GM12878 (cell line): Measurements from ENCODE around the gene PDCD1LG2. TPM values are rescaled to one million over a fixed set of nuclear protein-coding genes. Genes with fewer than 3 reads are reported as not detected.
A peak's percentile ranks its signal among the peaks of the same experiment; 100 is the strongest.

ENCODE experiments used
- ATF3 ChIP-seq: IDR thresholded peaks from 2 replicates; pipeline ENCODE4 v1.6.1; 2011; ENCODE audit warnings: low read depth, mild to moderate bottlenecking, low read length, moderate library complexity, borderline replicate concordance; ENCODE audit errors: extremely low read depth
- BHLHE40 ChIP-seq, 2 experiments: fragments of 450-650 bp in 1 of 2; IDR thresholded peaks; 2 replicates each; pipeline ENCODE4 v1.6.1; 2011 to 2017; ENCODE audit warnings: low read depth in 2 of 2, borderline replicate concordance in 1 of 2, improper control_type of control experiment in 1 of 2, low read length in 1 of 2, mild to moderate bottlenecking in 1 of 2
- CEBPZ ChIP-seq: fragments of 150-350 bp; IDR thresholded peaks from 2 replicates; pipeline ENCODE4 v1.6.1; 2016; ENCODE audit warnings: low read depth, low read length
- CREB1 ChIP-seq: IDR thresholded peaks from 2 replicates; pipeline ENCODE4 v1.6.1; 2012; ENCODE audit warnings: low read depth, mild to moderate bottlenecking, inconsistent platforms
- ELK1 ChIP-seq: IDR thresholded peaks from 2 replicates; pipeline ENCODE4 v1.6.1; 2012; ENCODE audit warnings: low read depth, low read length, improper control_type of control experiment
- EP300 ChIP-seq, 2 experiments: fragments of 150-350 bp in 1 of 2; IDR thresholded peaks; 2 replicates each; pipeline ENCODE4 v1.6.1; 2011 to 2012; ENCODE audit warnings: low read depth in 2 of 2, low read length in 2 of 2, borderline replicate concordance in 1 of 2, improper control_type of control experiment in 1 of 2, inconsistent platforms in 1 of 2; ENCODE audit not compliant: control insufficient read depth in 1 of 2
- ESRRA ChIP-seq: IDR thresholded peaks from 2 replicates; pipeline ENCODE4 v1.6.1; 2012; ENCODE audit warnings: mild to moderate bottlenecking, low read length, improper control_type of control experiment
- ETV6 ChIP-seq, 2 experiments: fragments of 450-650 bp in 1 of 2; IDR thresholded peaks in 1 of 2; conservative IDR thresholded peaks in 1 of 2; 2 replicates each; pipeline ENCODE4 v1.6.1; 2014; ENCODE audit warnings: antibody characterized with exemption in 1 of 2, borderline replicate concordance in 1 of 2, low read depth in 1 of 2, mild to moderate bottlenecking in 1 of 2, moderate library complexity in 1 of 2
- JUND ChIP-seq: IDR thresholded peaks from 2 replicates; pipeline ENCODE4 v1.6.1; 2012; ENCODE audit warnings: low read depth, mild to moderate bottlenecking, low read length, improper control_type of control experiment, moderate library complexity
- KAT2A ChIP-seq: conservative IDR thresholded peaks from 2 replicates; pipeline ENCODE4 v1.6.1; 2011; ENCODE audit warnings: low read depth, low read length; ENCODE audit not compliant: control insufficient read depth
- MAX ChIP-seq: IDR thresholded peaks from 2 replicates; pipeline ENCODE4 v1.6.1; 2012; ENCODE audit warnings: low read depth, low read length, improper control_type of control experiment
- MEF2A ChIP-seq: IDR thresholded peaks from 2 replicates; pipeline ENCODE4 v1.6.1; 2011; ENCODE audit warnings: low read depth, mild to moderate bottlenecking, low read length, moderate library complexity; ENCODE audit not compliant: insufficient read depth
- MXI1 ChIP-seq: fragments of 150-350 bp; IDR thresholded peaks from 2 replicates; pipeline ENCODE4 v1.6.1; 2011; ENCODE audit warnings: low read depth, mild to moderate bottlenecking, inconsistent platforms, low read length, improper control_type of control experiment
- POU2F2 ChIP-seq: IDR thresholded peaks from 3 replicates; pipeline ENCODE4 v1.6.1; 2011; ENCODE audit warnings: low read depth, mild to moderate bottlenecking, low read length, borderline replicate concordance
- RCOR1 ChIP-seq: conservative IDR thresholded peaks from 2 replicates; pipeline ENCODE4 v1.6.1; 2012; ENCODE audit warnings: low read depth, low read length, improper control_type of control experiment
- REST ChIP-seq: IDR thresholded peaks from 2 replicates; pipeline ENCODE4 v1.6.1; 2012; ENCODE audit warnings: mild to moderate bottlenecking, low read depth, low read length
- SUZ12 ChIP-seq: fragments of 200-600 bp; sonication (generic); IDR thresholded peaks from one replicate; pipeline ENCODE4 v1.6.1; 2018; ENCODE audit warnings: antibody characterized with exemption, mild to moderate bottlenecking; ENCODE audit not compliant: unreplicated experiment
- TCF3 ChIP-seq: IDR thresholded peaks from 2 replicates; pipeline ENCODE4 v1.6.1; 2012; ENCODE audit warnings: low read depth, mild to moderate bottlenecking, low read length, borderline replicate concordance; ENCODE audit not compliant: insufficient read depth
- YY1 ChIP-seq: IDR thresholded peaks from 2 replicates; pipeline ENCODE4 v1.6.1; 2011; ENCODE audit warnings: low read depth, mild to moderate bottlenecking, low read length
- ZNF274 ChIP-seq: IDR thresholded peaks from one replicate; pipeline ENCODE4 v1.8.0; 2011; ENCODE audit not compliant: insufficient read length, insufficient read depth
- ZZZ3 ChIP-seq: IDR thresholded peaks from 2 replicates; pipeline ENCODE4 v1.6.1; 2011; ENCODE audit warnings: low read depth; ENCODE audit not compliant: control insufficient read depth, insufficient read length
- polyA plus RNA-seq, 11 experiments: library from polyadenylated mRNA; depleted of rRNA in 4 of 11; unstranded in 6 of 11; stranded (reverse) in 5 of 11; fragments of >200 nt; fragmentation: Nextera tagmentation in 4 of 11; fragmentation: Illumina TruSeq in 1 of 11; extraction: Ambion mirVana in 4 of 11; extraction: Trizol in 1 of 11; gene quantifications; 1 replicate in 1 of 11; 2 replicates in 10 of 11; pipeline versions ENCODE4 v1.2.1 to v1.2.3, GENCODE V29; 2011 to 2016; ENCODE audit warnings: inconsistent platforms in 2 of 11, missing spikeins in 2 of 11, low read depth in 1 of 11
- total RNA-seq, 4 experiments: library from RNA; depleted of rRNA in 3 of 4; stranded (reverse); fragments of >200 nt in 3 of 4; fragmentation: Illumina TruSeq in 1 of 4; extraction: Trizol in 1 of 4; gene quantifications; 2 replicates each; pipeline versions ENCODE4 v1.2.1 to v1.2.3, GENCODE V29; 2013 to 2021

The PDCD1LG2 gene
- total and polyA plus RNA-seq, 10 of the 15 experiments (the other 5 are each of a cell fraction or from before 2014, with no cell fraction given): 1.5 to 37.3 (median 3.0) TPM

- peak; percentile 100 for TF ChIP-seq EP300 (IDR thresholded peaks at IDR 0.05; ENCODE audit: borderline replicate concordance in 1 of 2, control insufficient read depth in 1 of 2, low read depth in 2 of 2, low read length in 2 of 2)
- TF ChIP-seq RCOR1: 0 out of 2 replicates have a peak, but pooled peaks have one; percentile 66
- TF ChIP-seq MXI1: peak; percentile 73; the same call in 1 of the 2 replicates
- no peak for TF ChIP-seq MAX
- TF ChIP-seq TCF3: peak; percentile 59; the same call in 1 of the 2 replicates
- no peak for TF ChIP-seq ZNF274
- TF ChIP-seq POU2F2: peak; percentile 79; the same call in 2 of the 3 replicates
- TF ChIP-seq ETV6 (conservative IDR thresholded peaks at IDR 0.05 in 1 of 2, IDR thresholded peaks at IDR 0.05 in 1 of 2; ENCODE audit: borderline replicate concordance in 1 of 2, low read depth in 1 of 2): peak in 1 of 2 experiments; percentile 69; a peak in 1 of 4 replicates
- TF ChIP-seq ZZZ3: no peak
- TF ChIP-seq KAT2A: no peak
- TF ChIP-seq JUND: no peak
- TF ChIP-seq ESRRA: no peak
- TF ChIP-seq REST: no peak
- TF ChIP-seq ELK1: no peak
- TF ChIP-seq SUZ12: no peak
- no peak for TF ChIP-seq YY1
- peak; percentile 97 to 98 for TF ChIP-seq BHLHE40 (IDR thresholded peaks at IDR 0.05; ENCODE audit: borderline replicate concordance in 1 of 2, low read depth in 2 of 2, low read length in 1 of 2)
- no peak for TF ChIP-seq ATF3
- TF ChIP-seq CREB1: peak; percentile 86
- no peak for TF ChIP-seq CEBPZ
- peak; percentile 85 for TF ChIP-seq MEF2A
Observed at GRCh38 chr9:5593904-5594303, 83.6 kb downstream of the PDCD1LG2 start (continued).
